PC-3 (cell line): ENCODE data around the gene DCLRE1B. TPM values are rescaled to one million over a fixed set of nuclear protein-coding genes. Genes with fewer than 3 reads are reported as not detected.

Experiments used
- ATAC-seq: fragments of 200-7000 bp; cut with Tn5 transposase; 2 replicates; pipeline ENCODE4 v1.9.1; 2020; ENCODE audit warnings: mild to moderate bottlenecking, moderate library complexity
- BruUV-seq: library from RNA; stranded (reverse); fragments of 400-500 nt; replicated peaks from 2 replicates; lab custom pipeline; 2021; lab: Mats Ljungman, UMichigan
- CTCF ChIA-PET: fragments of 300-600 bp; sonication (Branson Sonifier 250); formaldehyde crosslinking; loops from one replicate; lab custom pipeline; 2022; ENCODE audit warnings: antibody characterized with exemption; lab: Charles Lee
- POLR2A ChIA-PET: fragments of 300-600 bp; sonication (Branson Sonifier 250); formaldehyde crosslinking; loops from one replicate; lab custom pipeline; 2022; ENCODE audit warnings: antibody characterized with exemption; ENCODE audit not compliant: unreplicated experiment; lab: Charles Lee
- DNase-seq: peaks from one replicate; pipeline ENCODE4 v3.0.0-alpha.2; 2015
- H2AFZ ChIP-seq: fragments of 300-600 bp; sonication (generic); 2 replicates; pipeline ENCODE4 v1.6.0; 2016; ENCODE audit warnings: antibody characterized with exemption, low read length
- H3F3A ChIP-seq: fragments of 300-600 bp; sonication (generic); one replicate; pipeline ENCODE4 v1.6.0; 2017; ENCODE audit warnings: antibody characterized with exemption, low read length, control low read depth, mild to moderate bottlenecking; ENCODE audit not compliant: unreplicated experiment
- H3K27ac ChIP-seq: fragments of 300-600 bp; sonication (generic); 2 replicates; pipeline ENCODE4 v1.5.1; 2016; ENCODE audit warnings: mild to moderate bottlenecking, low read length
- H3K27me3 ChIP-seq: fragments of 300-600 bp; sonication (generic); 2 replicates; pipeline ENCODE4 v1.6.1; 2016; ENCODE audit warnings: low read length, mixed read lengths
- H3K36me3 ChIP-seq: fragments of 300-600 bp; sonication (generic); 2 replicates; pipeline ENCODE4 v1.6.1; 2016; ENCODE audit warnings: low read depth, mixed run types, low read length, mixed read lengths
- H3K4me1 ChIP-seq: fragments of 300-600 bp; sonication (generic); 2 replicates; pipeline ENCODE4 v1.5.1; 2016; ENCODE audit warnings: low read length; ENCODE audit not compliant: insufficient read depth
- H3K4me2 ChIP-seq: fragments of 300-600 bp; sonication (generic); 2 replicates; pipeline ENCODE4 v1.6.0; 2016; ENCODE audit warnings: low read length
- H3K4me3 ChIP-seq: fragments of 300-600 bp; sonication (generic); 2 replicates; pipeline ENCODE4 v1.5.1; 2016; ENCODE audit warnings: mild to moderate bottlenecking, low read length, mixed read lengths
- H3K79me2 ChIP-seq: fragments of 300-600 bp; sonication (generic); 2 replicates; pipeline ENCODE4 v1.6.1; 2017; ENCODE audit warnings: low read length, mixed read lengths
- H3K9ac ChIP-seq: fragments of 300-600 bp; sonication (generic); 2 replicates; pipeline ENCODE4 v1.6.0; 2016; ENCODE audit warnings: mild to moderate bottlenecking, low read length
- H3K9me2 ChIP-seq: fragments of 300-600 bp; sonication (generic); replicated peaks from 2 replicates; pipeline ENCODE4 v1.6.1; 2016; ENCODE audit warnings: mixed run types, low read length, mixed read lengths
- H3K9me3 ChIP-seq: fragments of 300-600 bp; sonication (generic); 2 replicates; pipeline ENCODE4 v1.6.1; 2016; ENCODE audit warnings: low read length, mixed read lengths
- H4K20me1 ChIP-seq: fragments of 300-600 bp; sonication (generic); 2 replicates; pipeline ENCODE4 v1.6.1; 2016; ENCODE audit warnings: low read length, mixed read lengths
- EZH2 ChIP-seq: fragments of 300-600 bp; sonication (generic); IDR thresholded peaks from one replicate; pipeline ENCODE4 v1.6.1; 2017; ENCODE audit warnings: antibody characterized with exemption, mild to moderate bottlenecking, low read length; ENCODE audit not compliant: unreplicated experiment
- EZH2phosphoT487 ChIP-seq: fragments of 300-600 bp; sonication (generic); IDR thresholded peaks from 2 replicates; pipeline ENCODE4 v1.6.1; 2018; ENCODE audit warnings: mild to moderate bottlenecking, antibody characterized with exemption, low read length, borderline replicate concordance
- intact Hi-C: fragments of 100-400 bp; cut with micrococcal nuclease; formaldehyde crosslinking; loops from 2 replicates; pipeline ENCODE4 v1.9.0; 2023
- total RNA-seq: library from RNA; depleted of rRNA; stranded (reverse); fragments of >200 nt; gene quantifications from 2 replicates; pipeline ENCODE4 v1.2.3, GENCODE V29; 2014
- TF ChIP-seq, protein P1 (sequence below): fragments of 300-600 bp; sonication (generic); conservative IDR thresholded peaks from 2 replicates; pipeline ENCODE4 v1.5.1; 2017; ENCODE audit warnings: antibody characterized with exemption, low read depth, mild to moderate bottlenecking, low read length

The DCLRE1B gene
- total RNA-seq, 1 experiment from 2014 or later: 12.6 TPM

- ATAC-seq (no peak), DNase-seq (no peak)
- no peak overlapping the region for H3K4me2 ChIP-seq
- H3K36me3 ChIP-seq: peaks cover 21% of the 10 kb centered on the region; the same call in 1 of the 2 replicates
- H3K9ac ChIP-seq: no peak overlapping the region
- ChIA-PET POLR2A (no interaction called here), CTCF (no interaction called here)
- peaks cover 1% of the 10 kb centered on the region; the same call in 1 of the 2 replicates for H3K79me2 ChIP-seq
- TF ChIP-seq EZH2phosphoT487 (no peak), EZH2 (no peak)
- TF ChIP-seq, protein P1, sequence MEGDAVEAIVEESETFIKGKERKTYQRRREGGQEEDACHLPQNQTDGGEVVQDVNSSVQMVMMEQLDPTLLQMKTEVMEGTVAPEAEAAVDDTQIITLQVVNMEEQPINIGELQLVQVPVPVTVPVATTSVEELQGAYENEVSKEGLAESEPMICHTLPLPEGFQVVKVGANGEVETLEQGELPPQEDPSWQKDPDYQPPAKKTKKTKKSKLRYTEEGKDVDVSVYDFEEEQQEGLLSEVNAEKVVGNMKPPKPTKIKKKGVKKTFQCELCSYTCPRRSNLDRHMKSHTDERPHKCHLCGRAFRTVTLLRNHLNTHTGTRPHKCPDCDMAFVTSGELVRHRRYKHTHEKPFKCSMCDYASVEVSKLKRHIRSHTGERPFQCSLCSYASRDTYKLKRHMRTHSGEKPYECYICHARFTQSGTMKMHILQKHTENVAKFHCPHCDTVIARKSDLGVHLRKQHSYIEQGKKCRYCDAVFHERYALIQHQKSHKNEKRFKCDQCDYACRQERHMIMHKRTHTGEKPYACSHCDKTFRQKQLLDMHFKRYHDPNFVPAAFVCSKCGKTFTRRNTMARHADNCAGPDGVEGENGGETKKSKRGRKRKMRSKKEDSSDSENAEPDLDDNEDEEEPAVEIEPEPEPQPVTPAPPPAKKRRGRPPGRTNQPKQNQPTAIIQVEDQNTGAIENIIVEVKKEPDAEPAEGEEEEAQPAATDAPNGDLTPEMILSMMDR: no peak
- H2AFZ ChIP-seq: no peak overlapping the region
- intact Hi-C loops: no loop called here
- H3K27ac ChIP-seq: no peak overlapping the region
- no peaks in the 10 kb centered on the region for H3K9me2 ChIP-seq
- H3K4me1 ChIP-seq: peaks cover 15% of the 10 kb centered on the region; the same call in 1 of the 2 replicates
- no peak overlapping the region for H3K4me3 ChIP-seq
- no peaks in the 10 kb centered on the region for H3K27me3 ChIP-seq
- H3K9me3 ChIP-seq: no peaks in the 10 kb centered on the region
- BruUV-seq: no TSS peak
- H3F3A ChIP-seq: no peaks in the 10 kb centered on the region
- H4K20me1 ChIP-seq: no peaks in the 10 kb centered on the region
Measured at GRCh38 chr1:113913312-113913668, 8.2 kb downstream of the DCLRE1B start.

DNA sequence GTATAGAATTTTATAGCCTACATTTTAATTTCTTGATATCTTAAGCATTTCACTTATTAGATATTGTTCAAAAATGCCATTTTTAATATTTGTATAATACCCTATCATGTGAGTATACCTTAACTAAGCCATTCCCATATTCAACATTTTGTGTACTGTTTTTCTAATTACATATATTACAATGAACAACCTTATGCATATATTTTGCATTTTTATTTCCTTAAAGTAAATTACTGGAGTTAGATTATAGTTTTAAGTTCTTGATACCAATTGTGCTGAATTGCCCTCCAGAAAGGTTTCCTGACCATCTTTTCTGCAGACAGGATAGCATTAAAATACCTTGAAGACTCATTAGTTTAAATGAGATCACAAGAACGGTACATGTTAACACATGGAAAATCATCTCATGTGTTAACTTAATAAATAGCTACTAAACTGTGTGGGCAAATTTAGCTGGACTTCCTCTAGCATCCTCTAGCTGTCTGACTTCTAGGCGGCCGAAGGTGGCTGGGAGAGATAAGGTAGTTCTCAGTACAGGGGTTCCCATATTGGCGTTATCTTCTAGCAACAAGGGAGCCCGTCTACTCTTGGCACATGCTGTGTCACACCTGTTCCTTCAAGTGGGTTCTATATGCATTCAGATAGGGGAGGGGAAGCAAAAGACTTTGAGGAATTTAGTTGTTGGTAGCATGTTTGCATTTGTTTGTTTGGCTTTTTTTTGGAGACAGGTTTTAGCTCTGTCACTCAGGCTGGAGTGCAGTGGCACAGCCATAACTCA is 8.9 kb downstream of the DCLRE1B start:
- Histone ChIP-seq H3K9ac (no peak overlapping the region), H3K9me3 (no peaks in the 10 kb centered on the region), H3K4me3 (no peak overlapping the region), H3K4me2 (no peak overlapping the region), H3K4me1 (peaks cover 15% of the 10 kb centered on the region; the same call in 1 of the 2 replicates), H3K79me2 (no peaks in the 10 kb centered on the region), H4K20me1 (no peaks in the 10 kb centered on the region), H3K36me3 (peaks cover 21% of the 10 kb centered on the region; the same call in 1 of the 2 replicates), H3K27ac (no peak overlapping the region), H2AFZ (no peak overlapping the region), H3K27me3 (no peaks in the 10 kb centered on the region), H3F3A (no peaks in the 10 kb centered on the region), H3K9me2 (no peaks in the 10 kb centered on the region)
- ChIA-PET POLR2A (no interaction called here), CTCF (no interaction called here)
- TF ChIP-seq EZH2 (no peak), EZH2phosphoT487 (no peak)
- TF ChIP-seq, protein P1: no peak
- ATAC-seq (no peak), DNase-seq (no peak)
- intact Hi-C loops: no loop called here
- no TSS peak for BruUV-seq

GRCh38 chr1:113916974-113917373 is 11.8 kb downstream of the DCLRE1B start:
- Histone ChIP-seq H3K27me3 (no peaks in the 10 kb centered on the region), H3K4me1 (peaks cover 15% of the 10 kb centered on the region; the same call in 1 of the 2 replicates), H4K20me1 (no peaks in the 10 kb centered on the region), H3F3A (no peaks in the 10 kb centered on the region), H3K9me2 (no peaks in the 10 kb centered on the region), H3K9ac (no peak overlapping the region), H3K27ac (no peak overlapping the region), H3K4me2 (no peak overlapping the region), H3K4me3 (no peak overlapping the region), H3K79me2 (no peaks in the 10 kb centered on the region), H3K36me3 (peaks cover 6% of the 10 kb centered on the region; the same call in 1 of the 2 replicates), H2AFZ (no peak overlapping the region), H3K9me3 (no peaks in the 10 kb centered on the region)
- intact Hi-C loops: no loop called here
- ATAC-seq: no peak
- no peak for TF ChIP-seq EZH2
- TF ChIP-seq, protein P1: no peak
- no peak for TF ChIP-seq EZH2phosphoT487
- no peak for DNase-seq
- no TSS peak for BruUV-seq
- ChIA-PET CTCF (interaction anchor here (0.5 kb wide), 1 partner anchor 376 kb away, joined by 3 read pairs; no protein-coding TSS in a partner anchor), POLR2A (no interaction called here)
